Non-pigmented ciliary epithelial cell (primary cell): ENCODE measurements around the gene SF3B3.

ENCODE experiments used
- DNase-seq: peaks from one replicate; pipeline ENCODE4 v3.0.0-alpha.2; 2010; ENCODE audit warnings: low read depth

The SF3B3 gene

GRCh38 chr16:70589998-70590471 is 66.4 kb downstream of the SF3B3 start:
- DNase-seq: no peak

GRCh38 chr16:70590722-70591415 is 67.3 kb downstream of the SF3B3 start:
- no peak for DNase-seq

- DNase-seq: no peak
These were observed 68.0 kb downstream of the SF3B3 start for GRCh38 chr16:70591615-70592014.

- no peak for DNase-seq
These were observed 68.5 kb downstream of the SF3B3 start for GRCh38 chr16:70592106-70592571.

GRCh38 chr16:70593544-70593943 is 69.9 kb downstream of the SF3B3 start:
- no peak for DNase-seq

- no peak for DNase-seq
These were observed 71.0 kb downstream of the SF3B3 start for GRCh38 chr16:70594569-70594968.

- no peak for DNase-seq
These were observed 73.7 kb downstream of the SF3B3 start for GRCh38 chr16:70597135-70597835.

GRCh38 chr16:70598937-70599503 is 75.4 kb downstream of the SF3B3 start:
- DNase-seq: no peak

- no peak for DNase-seq
These were observed 77.1 kb downstream of the SF3B3 start for GRCh38 chr16:70600730-70601129.

GRCh38 chr16:70601576-70602575 is 78.3 kb downstream of the SF3B3 start:
- DNase-seq: no peak

GRCh38 chr16:70602831-70603230 is 79.2 kb downstream of the SF3B3 start:
- no peak for DNase-seq

- no peak for DNase-seq
These were observed 81.0 kb downstream of the SF3B3 start for GRCh38 chr16:70604407-70605282.

GRCh38 chr16:70605283-70605657 is 81.7 kb downstream of the SF3B3 start:
- DNase-seq: no peak

- no peak for DNase-seq
These were observed 84.9 kb downstream of the SF3B3 start for GRCh38 chr16:70608521-70608920.

GRCh38 chr16:70610273-70611223 is 86.9 kb downstream of the SF3B3 start:
- no peak for DNase-seq

GRCh38 chr16:70611224-70611598 is 87.6 kb downstream of the SF3B3 start:
- no peak for DNase-seq

GRCh38 chr16:70611785-70612303 is 88.2 kb downstream of the SF3B3 start:
- DNase-seq: no peak

- DNase-seq: no peak
These were observed 89.3 kb downstream of the SF3B3 start for GRCh38 chr16:70612931-70613330.

GRCh38 chr16:70614208-70614951 is 90.8 kb downstream of the SF3B3 start:
- DNase-seq: no peak
